Stromal cell of bone marrow (primary cell): ENCODE results near the gene OR2T1.
"Not testable (repeated sequence)": the region's sequence is repeated elsewhere in the genome, so short reads cannot be mapped to it uniquely, and the experiment has no call there.

Source experiments
- DNase-seq: peaks from one replicate; pipeline ENCODE4 v3.0.0-alpha.2; 2012; ENCODE audit warnings: low read depth

Gene OR2T1

GRCh38 chr1:248402748-248403147, at the start of gene OR2T1:
TSS of gene OR2T1 (plus strand) at chr1:248403048. CDS start at chr1:248406148, 3,100 bp downstream.
- DNase-seq: no peak

- DNase-seq: no peak
Measured at GRCh38 chr1:248359415-248359814, 43.4 kb upstream of the OR2T1 start.

GRCh38 chr1:248361121-248361715, 41.6 kb upstream of the OR2T1 start, which contains the start of gene OR2T4:
TSS of gene OR2T4 (plus strand) at chr1:248361665. CDS start at chr1:248361665, 0 bp downstream.
- DNase-seq: no peak

- DNase-seq: no peak
Measured at GRCh38 chr1:248366609-248367008, 36.2 kb upstream of the OR2T1 start.

- DNase-seq: no peak
Measured at GRCh38 chr1:248372394-248372793, 30.5 kb upstream of the OR2T1 start.

GRCh38 chr1:248373761-248374160, 29.1 kb upstream of the OR2T1 start:
- DNase-seq: no peak

- no peak for DNase-seq
Measured at GRCh38 chr1:248375446-248375845, 27.4 kb upstream of the OR2T1 start, which contains the start of gene OR2T6. TSS of gene OR2T6 (plus strand) at chr1:248375746. CDS start at chr1:248387609, 11,863 bp downstream.

- no peak for DNase-seq
Measured at GRCh38 chr1:248376916-248377315, 25.9 kb upstream of the OR2T1 start.

GRCh38 chr1:248380854-248381253, 22.0 kb upstream of the OR2T1 start:
- no peak for DNase-seq

GRCh38 chr1:248388426-248388825, 14.4 kb upstream of the OR2T1 start:
- DNase-seq: no peak

- no peak for DNase-seq
Measured at GRCh38 chr1:248393050-248393449, 9.8 kb upstream of the OR2T1 start.

GRCh38 chr1:248404024-248404423, 1.2 kb downstream of the OR2T1 start:
- DNase-seq: no peak

GRCh38 chr1:248406721-248407692, 4.2 kb downstream of the OR2T1 start:
- no peak for DNase-seq

- DNase-seq: no peak
Measured at GRCh38 chr1:248416226-248416625, 13.4 kb downstream of the OR2T1 start.

- no peak for DNase-seq
Measured at GRCh38 chr1:248417854-248418253, 15.0 kb downstream of the OR2T1 start.

- no peak for DNase-seq
Measured at GRCh38 chr1:248421384-248421783, 18.5 kb downstream of the OR2T1 start.

GRCh38 chr1:248427526-248428191, 24.8 kb downstream of the OR2T1 start:
- not testable (repeated sequence) for DNase-seq

GRCh38 chr1:248428192-248428533, 25.3 kb downstream of the OR2T1 start:
- not testable (repeated sequence) for DNase-seq

- not testable (repeated sequence) for DNase-seq
Measured at GRCh38 chr1:248431683-248432082, 28.8 kb downstream of the OR2T1 start.

- not testable (repeated sequence) for DNase-seq
Measured at GRCh38 chr1:248432201-248432600, 29.4 kb downstream of the OR2T1 start.

- DNase-seq: not testable (repeated sequence)
Measured at GRCh38 chr1:248433811-248434415, 31.1 kb downstream of the OR2T1 start.

- not testable (repeated sequence) for DNase-seq
Measured at GRCh38 chr1:248434913-248435312, 32.1 kb downstream of the OR2T1 start.
